Erythroblast (primary cell): ENCODE measurements around the gene ST3GAL3.

ENCODE experiments used
- GATA1 ChIP-seq: IDR thresholded peaks from 2 replicates; pipeline ENCODE4 v1.6.1; 2011; ENCODE audit warnings: low read depth, mild to moderate bottlenecking, control low read depth, low read length, moderate library complexity
- POLR2A ChIP-seq: IDR thresholded peaks from 2 replicates; pipeline ENCODE4 v1.6.1; 2011; ENCODE audit warnings: mild to moderate bottlenecking, low read length

DNA sequence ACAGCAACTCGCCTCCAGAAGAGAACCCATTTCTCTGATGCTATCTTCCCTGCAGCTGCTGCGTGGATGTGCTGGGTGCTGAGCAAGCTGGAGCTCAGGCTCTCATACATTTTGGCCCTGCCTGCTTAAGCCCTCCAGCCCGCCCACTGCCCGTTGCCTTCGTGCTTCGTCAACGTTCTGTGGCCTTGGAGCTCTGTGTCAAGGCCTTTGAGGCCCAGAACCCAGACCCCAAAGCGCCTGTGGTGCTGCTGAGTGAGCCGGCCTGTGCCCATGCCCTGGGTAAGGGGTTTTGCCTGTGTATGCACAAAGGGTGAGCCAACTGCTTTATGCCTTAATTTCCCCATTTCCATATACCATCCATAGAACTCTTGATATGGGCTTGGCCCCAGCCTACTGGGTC, 263.6 kb downstream of the ST3GAL3 start:
- no peak for TF ChIP-seq POLR2A
- TF ChIP-seq GATA1: no peak
